Inflammatory macrophage (primary cell): ENCODE measurements around the gene TMC7.

Experiments used
- DNase-seq, 2 donors: peaks; one replicate each; pipeline ENCODE4 v3.0.0-alpha.2; 2020 to 2022

The TMC7 gene

GRCh38 chr16:19033761-19034160 lies 50.0 kb downstream of the TMC7 start:
- DNase-seq: no peak

DNA sequence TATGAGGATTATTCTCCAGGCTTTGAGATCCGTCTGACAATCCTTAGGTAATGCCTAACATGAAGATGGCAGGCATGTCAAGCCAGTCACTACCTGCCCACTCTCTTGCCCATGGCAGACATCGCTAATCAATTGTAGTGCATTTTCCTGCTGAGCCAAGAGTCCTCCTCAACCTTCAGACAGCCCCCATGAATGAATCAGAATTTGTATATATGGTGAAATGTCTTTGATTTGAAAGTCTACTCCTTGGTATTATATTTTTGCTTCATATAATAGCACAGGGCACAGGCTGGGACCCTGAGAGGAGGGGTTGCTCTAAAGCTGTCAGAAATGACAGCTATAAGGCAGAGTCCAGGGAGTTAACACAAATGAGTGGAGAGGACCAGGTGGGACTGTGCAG lies 56.7 kb downstream of the TMC7 start:
- DNase-seq: no peak

GRCh38 chr16:19044769-19045168 lies 61.0 kb downstream of the TMC7 start:
- DNase-seq: no peak

GRCh38 chr16:19046062-19046461 lies 62.3 kb downstream of the TMC7 start:
- no peak for DNase-seq

DNA sequence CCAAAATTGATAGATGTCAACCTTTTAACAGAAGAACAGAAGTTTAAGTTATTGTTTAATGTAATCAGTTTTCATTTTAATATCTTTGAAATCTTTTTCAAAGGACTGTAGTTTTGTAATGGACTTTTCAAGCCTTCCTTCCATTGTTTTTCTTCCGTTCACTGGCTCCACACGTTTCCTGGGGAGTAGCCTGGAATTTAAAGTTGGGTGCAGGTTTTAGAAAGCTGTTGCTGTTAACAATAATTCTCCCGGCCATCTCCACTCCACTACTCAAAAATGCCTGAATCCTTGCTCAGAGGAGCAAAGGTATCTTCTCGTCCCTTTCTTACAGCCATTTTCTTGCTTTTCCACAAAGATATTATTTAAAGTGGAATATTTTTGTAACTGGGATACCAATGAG lies 79.0 kb downstream of the TMC7 start:
- DNase-seq: no peak

DNA sequence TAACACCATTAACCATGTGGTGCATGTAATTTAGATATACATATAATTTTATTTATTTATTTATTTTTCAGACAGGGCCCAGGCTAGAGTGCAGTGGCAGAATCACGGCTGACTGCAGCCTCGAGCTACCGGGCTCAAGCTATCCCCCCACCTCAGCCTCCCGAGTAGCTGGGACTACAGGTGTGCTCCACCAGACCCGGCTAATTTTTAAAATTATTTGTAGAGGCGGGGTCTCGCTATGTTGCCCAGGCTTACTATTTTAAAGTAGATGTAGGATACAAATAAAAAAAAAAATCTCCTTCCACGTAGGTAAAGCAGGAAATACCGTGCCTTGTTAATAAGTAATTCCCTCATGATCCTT lies 83.2 kb downstream of the TMC7 start:
- DNase-seq: no peak

DNA sequence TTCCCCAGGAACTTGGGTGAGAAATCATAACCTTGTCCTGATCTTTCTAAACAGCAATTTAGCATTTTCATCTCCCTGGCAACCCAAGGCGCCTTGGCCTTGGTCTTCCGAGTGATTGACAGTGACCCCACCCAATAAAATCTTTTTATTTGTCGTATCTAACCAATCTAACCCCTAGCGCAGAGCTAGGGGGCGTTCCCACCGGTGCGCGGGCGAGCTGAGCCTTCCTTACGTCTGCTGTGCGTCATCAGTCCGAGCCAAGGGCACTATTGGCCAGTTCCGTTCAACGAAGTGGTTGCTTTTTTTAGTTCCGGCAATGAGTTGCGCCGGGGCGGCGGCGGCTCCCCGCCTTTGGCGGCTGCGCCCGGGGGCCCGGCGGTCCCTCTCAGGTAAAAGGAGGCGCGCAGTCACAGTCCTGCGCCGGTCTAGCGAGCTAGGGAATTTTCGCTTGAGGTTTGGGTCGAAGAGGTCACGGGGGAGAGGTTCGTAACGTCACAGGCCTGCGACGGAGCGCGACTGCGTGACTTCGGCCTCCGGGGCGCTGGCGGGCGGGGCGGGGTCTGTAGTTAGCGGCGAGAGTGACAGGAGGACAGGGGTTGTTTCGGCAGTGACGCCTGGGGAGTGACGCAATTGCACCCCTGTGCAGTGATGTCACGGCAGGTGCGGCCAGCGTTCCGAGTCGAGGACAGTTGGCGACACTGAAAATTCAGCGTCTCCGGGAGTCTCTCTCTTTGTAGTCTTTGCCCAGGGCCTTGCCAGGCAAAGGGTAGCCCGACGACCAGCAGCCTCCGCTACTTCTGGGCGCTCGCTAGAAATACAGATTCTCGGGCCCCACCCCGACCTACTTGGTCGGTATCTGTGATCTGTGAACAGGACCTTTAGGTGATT lies 83.9 kb downstream of the TMC7 start, which contains the start of gene COQ7:
TSS of gene COQ7 (plus strand) at position 266 of the 888 bp plus-strand sequence. CDS start at position 317, 51 bp downstream.
- DNase-seq: peak; percentile 100

DNA sequence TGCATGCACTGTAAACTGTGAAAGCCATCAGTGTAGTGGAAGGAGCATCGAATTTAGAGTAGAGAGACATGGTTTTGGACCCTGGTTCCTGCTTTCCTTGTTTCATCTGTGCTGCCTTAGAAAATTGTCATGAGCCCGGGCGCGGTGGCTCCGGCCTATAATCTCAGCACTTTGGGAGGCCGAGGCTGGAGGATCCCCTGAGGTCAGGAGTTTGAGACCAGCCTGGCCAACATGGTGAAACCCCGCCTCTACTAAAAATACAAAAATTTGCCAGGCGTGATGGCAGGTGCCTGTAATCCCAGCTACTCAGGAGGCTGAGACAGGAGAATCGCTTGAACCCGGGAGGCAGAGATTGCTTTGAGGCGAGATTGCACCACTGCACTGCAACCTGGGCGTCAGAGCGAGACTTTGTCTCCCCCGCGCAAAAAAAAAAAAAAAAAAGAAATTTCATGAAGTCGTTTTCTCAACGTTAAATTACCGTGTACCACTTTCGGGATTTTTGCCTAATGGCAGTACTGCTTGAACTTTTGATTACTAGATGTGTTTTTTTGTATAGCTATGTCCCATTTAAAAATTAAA lies 84.6 kb downstream of the TMC7 start:
- no peak for DNase-seq

GRCh38 chr16:19071811-19072777 lies 88.4 kb downstream of the TMC7 start:
- DNase-seq: peak; percentile 41 to 54

DNA sequence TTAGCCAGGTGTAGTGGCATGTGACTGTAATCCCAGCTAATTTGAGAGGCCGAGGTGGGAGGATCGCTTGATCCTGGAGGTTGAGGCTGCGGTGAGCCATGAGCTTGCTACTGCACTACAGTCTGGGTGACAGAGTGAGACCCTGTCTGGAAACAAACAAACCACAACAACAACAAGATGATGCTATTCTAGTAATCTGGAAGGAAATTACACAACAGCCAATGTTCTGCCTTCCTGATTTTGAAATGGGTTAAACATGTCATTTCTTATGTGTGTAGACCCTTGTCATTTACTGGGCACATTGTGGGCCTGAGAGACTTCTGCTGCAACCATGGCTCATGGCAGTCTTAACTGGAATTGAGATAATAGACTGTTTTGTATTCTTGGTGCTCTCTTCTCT lies 89.6 kb downstream of the TMC7 start:
- peak; percentile 30 to 48 for DNase-seq

- DNase-seq: no peak
These were observed 90.1 kb downstream of the TMC7 start for GRCh38 chr16:19073863-19074262.

- no peak for DNase-seq
These were observed 91.8 kb downstream of the TMC7 start for GRCh38 chr16:19075511-19075910.

DNA sequence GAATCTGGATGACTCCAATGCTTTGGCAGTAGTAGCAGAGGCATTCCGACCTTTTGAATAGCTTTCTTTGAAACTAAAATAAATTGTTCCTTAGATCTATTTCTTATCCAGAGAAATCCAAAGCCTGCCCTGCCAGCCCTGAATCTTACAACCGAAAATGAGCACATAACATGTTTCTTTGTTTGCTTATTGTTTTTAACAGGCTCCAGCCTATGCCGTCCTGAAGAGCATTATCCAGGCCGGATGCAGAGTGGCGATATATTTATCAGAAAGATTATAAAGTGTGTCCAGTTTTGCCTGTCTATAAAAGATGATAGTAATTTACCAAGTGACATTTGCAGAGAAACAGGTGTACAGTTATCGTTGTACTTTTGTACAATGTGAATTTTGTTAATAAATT lies 94.1 kb downstream of the TMC7 start:
- DNase-seq: no peak

- DNase-seq: no peak
These were observed 99.9 kb downstream of the TMC7 start for GRCh38 chr16:19083670-19084069.

- no peak for DNase-seq
These were observed 100.4 kb downstream of the TMC7 start for GRCh38 chr16:19084139-19084538.

DNA sequence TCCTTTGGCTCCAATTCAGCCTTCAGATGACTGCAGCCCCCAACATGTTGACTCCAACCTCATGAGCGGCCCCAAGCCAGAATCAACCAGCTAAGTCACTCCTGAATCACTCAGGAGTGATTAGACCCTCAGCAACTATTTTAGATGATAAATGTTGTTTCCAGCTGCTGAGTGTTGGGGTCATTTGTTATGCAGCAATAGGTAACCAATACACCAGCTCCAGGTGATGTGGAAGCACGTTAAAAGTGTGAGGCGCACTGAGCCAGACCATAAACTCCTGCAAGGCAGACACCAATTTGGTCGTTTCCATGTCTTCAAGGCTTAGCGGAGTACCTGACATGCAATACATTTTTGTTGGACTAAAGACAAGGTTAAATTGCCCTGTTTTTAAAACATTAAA lies 101.1 kb downstream of the TMC7 start:
- DNase-seq: no peak

GRCh38 chr16:19085679-19086200 lies 102.0 kb downstream of the TMC7 start:
- no peak for DNase-seq

DNA sequence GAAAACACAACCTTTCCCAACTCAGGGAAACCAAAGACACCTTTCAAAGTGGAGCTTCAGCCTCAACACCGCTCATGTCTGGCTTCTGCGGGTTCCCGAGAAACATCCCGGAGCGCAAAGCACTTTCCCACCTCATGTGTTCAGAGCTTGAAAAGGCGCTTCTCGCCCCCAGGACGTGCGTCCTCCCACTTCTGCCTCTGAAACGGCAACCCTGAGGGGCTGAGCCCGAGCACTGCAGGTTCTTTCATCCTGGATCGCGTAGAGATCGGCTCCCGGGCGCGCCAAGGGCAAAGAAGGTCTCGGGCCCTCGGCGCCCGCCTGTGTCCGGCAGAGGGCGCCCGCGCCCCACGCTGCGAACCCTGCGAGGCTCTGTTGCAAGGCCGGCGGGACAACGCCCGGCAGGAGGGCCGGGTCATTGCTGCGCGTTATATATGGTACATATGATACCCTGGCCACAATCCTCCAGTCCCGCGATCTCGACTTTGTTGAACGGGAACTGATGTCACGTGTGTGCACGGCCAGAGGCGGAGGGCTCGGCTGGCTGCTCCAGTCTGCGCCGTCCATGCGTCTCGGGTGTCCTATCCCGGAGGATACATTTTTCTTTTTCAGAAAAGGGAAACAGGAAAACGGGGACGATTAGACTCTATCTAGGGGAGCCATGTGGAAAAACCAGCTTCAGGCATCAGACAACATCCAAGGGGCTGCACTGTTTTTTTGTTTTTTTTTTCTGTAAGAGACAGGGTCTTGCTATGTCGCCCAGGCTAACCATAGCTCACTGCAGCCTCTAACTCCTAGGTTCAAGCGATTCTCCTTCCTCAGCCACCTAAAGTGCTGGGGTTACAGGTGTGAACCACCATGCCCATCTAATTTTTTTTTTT lies 102.8 kb downstream of the TMC7 start:
- DNase-seq: peak; percentile 95

GRCh38 chr16:19088341-19088916 lies 104.7 kb downstream of the TMC7 start:
- no peak for DNase-seq

GRCh38 chr16:19089410-19089955 lies 105.7 kb downstream of the TMC7 start:
- DNase-seq: no peak

GRCh38 chr16:19090916-19091315 lies 107.2 kb downstream of the TMC7 start:
- no peak for DNase-seq
